Measurements from ENCODE around the gene GALNT13. TPM values are rescaled to one million over a fixed set of nuclear protein-coding genes. Genes with fewer than 3 reads are reported as not detected.

The GALNT13 gene
- total and polyA plus RNA-seq, 2 of the 13 experiments (the other 11 are each of a cell fraction or from before 2014, with no cell fraction given) = 1.3 to 5.0 TPM

DNA sequence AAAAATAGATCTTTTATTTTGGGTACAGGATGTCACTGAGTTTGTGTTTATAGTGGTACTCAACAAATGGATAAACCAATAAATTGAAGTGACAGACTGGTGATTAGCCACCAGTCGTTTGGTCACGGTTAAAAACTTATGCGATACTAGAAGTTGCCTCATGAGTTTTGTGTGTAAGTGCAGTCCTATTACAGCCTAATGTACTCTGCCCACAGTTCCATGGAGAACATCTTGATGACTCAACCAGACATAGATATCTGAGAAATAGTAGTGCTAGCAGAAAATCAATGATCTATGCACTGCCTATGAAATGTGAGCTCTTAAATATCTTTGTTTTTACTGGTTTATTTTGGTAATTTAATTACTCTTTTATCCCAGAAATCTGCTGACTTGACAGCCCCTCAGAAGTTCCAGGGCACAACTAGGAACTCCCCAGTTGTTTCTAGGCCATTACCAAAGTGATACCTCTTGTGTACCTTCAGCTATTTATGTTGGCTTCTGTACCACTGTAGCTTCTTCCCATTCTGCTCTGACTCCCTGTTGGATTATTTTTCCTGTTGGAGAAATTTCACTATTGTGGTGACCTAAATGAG lies 617.6 kb downstream of the GALNT13 start:
- DNase-seq (ENCODE audit: low spot score) (no peak), FAIRE-seq (no peak), ATAC-seq (no peak)
- Histone ChIP-seq H4K20me1 (ENCODE audit: insufficient read depth, low read length) (no peaks in the 10 kb centered on the region), H3K79me2 (ENCODE audit: insufficient read depth, low read length) (no peaks in the 10 kb centered on the region), H3K27me3 (ENCODE audit: control insufficient read depth in 1 of 2, insufficient read depth in 2 of 2, low read length in 2 of 2) (no peaks in the 10 kb centered on the region), H3K9me3 (ENCODE audit: low read length) (no peaks in the 10 kb centered on the region), H3K4me1 (ENCODE audit: insufficient read depth, low read length) (peaks cover 11% of the 10 kb centered on the region), H3K27ac (ENCODE audit: extremely low read length, insufficient read depth, low read length) (no peak overlapping the region), H3K4me3 (replicated peaks in 1 of 3; ENCODE audit: insufficient read depth in 1 of 3, low read depth in 2 of 3, low read length in 3 of 3) (no peak overlapping the region), H3K4me2 (ENCODE audit: low read depth, low read length) (no peak overlapping the region), H3K36me3 (replicated peaks in 1 of 2; ENCODE audit: control insufficient read depth in 1 of 2, insufficient read depth in 2 of 2, low read length in 2 of 2) (no peaks in the 10 kb centered on the region), H3K9ac (ENCODE audit: insufficient read depth, low read depth, low read length) (no peak overlapping the region), H2AFZ (ENCODE audit: low read length) (no peak overlapping the region)
- POLR2A ChIA-PET = no interaction called here
- CTCF ChIA-PET (ENCODE audit: low intra/inter-chr PET ratio, low total read pairs) = no interaction called here
- TF ChIP-seq ZNF543 (CRISPR knock-in tag; IDR thresholded peaks at IDR 0.05) (no peak), MAFK (conservative IDR thresholded peaks at IDR 0.05 in 1 of 2, IDR thresholded peaks at IDR 0.05 in 1 of 2; ENCODE audit: low read length in 2 of 2) (peak; percentile 71 to 81), MAFF (IDR thresholded peaks at IDR 0.05; ENCODE audit: low read depth, low read length) (peak; percentile 66; the same call in 1 of the 2 replicates)
- in situ Hi-C loops (cut with HindIII; ENCODE audit: extremely low pct_ligation_motif_present, low pct_unique_long_range_greater_than_20kb) (no loop called here), intact Hi-C loops (cut with micrococcal nuclease; ENCODE audit: unreplicated experiment) (no loop called here)
- WGBS (ENCODE audit: low lambda C conversion rate) = 72% methylated on average over 3 of the region's 3 CpGs
- BruUV-seq (replicated peaks) = no TSS peak

DNA sequence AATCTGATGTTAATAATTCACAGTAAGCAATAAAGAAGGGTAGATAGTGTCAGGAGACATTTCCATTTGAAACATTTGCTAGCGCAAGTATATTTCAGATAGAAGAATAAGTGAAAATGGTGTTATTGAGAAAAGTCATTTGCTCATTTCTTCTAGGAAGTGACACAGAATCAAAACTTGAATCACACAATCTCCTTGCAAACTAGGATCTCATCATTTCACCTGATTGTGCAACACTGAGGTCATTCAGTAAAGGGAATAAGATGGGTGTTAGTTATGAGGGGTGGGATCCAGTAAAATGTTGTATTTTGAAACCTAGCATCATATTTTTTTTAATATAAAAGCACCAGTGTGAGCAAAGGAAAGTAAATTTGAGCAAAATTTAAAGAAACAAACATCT lies 618.8 kb downstream of the GALNT13 start:
- ChIA-PET POLR2A (no interaction called here), CTCF (ENCODE audit: low intra/inter-chr PET ratio, low total read pairs) (no interaction called here)
- Histone ChIP-seq H3K4me2 (ENCODE audit: low read depth, low read length) (no peak overlapping the region), H3K36me3 (replicated peaks in 1 of 2; ENCODE audit: control insufficient read depth in 1 of 2, insufficient read depth in 2 of 2, low read length in 2 of 2) (no peaks in the 10 kb centered on the region), H3K9ac (ENCODE audit: insufficient read depth, low read depth, low read length) (no peak overlapping the region), H3K9me3 (ENCODE audit: low read length) (no peaks in the 10 kb centered on the region), H3K4me3 (replicated peaks in 1 of 3; ENCODE audit: insufficient read depth in 1 of 3, low read depth in 2 of 3, low read length in 3 of 3) (no peak overlapping the region), H3K27me3 (ENCODE audit: control insufficient read depth in 1 of 2, insufficient read depth in 2 of 2, low read length in 2 of 2) (no peaks in the 10 kb centered on the region), H4K20me1 (ENCODE audit: insufficient read depth, low read length) (no peaks in the 10 kb centered on the region), H3K4me1 (ENCODE audit: insufficient read depth, low read length) (peaks cover 21% of the 10 kb centered on the region), H3K27ac (ENCODE audit: extremely low read length, insufficient read depth, low read length) (no peak overlapping the region), H3K79me2 (ENCODE audit: insufficient read depth, low read length) (no peaks in the 10 kb centered on the region), H2AFZ (ENCODE audit: low read length) (no peak overlapping the region)
- TF ChIP-seq CEBPB (IDR thresholded peaks at IDR 0.05; ENCODE audit: borderline replicate concordance, low read depth, low read length) = peak; percentile 87
- TF ChIP-seq, protein P1, sequence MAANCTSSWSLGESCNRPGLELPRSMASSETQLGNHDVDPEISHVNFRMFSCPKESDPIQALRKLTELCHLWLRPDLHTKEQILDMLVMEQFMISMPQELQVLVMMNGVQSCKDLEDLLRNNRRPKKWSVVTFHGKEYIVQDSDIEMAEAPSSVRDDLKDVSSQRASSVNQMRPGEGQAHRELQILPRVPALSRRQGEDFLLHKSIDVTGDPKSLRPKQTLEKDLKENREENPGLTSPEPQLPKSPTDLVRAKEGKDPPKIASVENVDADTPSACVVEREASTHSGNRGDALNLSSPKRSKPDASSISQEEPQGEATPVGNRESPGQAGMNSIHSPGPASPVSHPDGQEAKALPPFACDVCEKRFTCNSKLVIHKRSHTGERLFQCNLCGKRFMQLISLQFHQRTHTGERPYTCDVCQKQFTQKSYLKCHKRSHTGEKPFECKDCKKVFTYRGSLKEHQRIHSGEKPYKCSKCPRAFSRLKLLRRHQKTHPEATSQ (CRISPR knock-in tag; IDR thresholded peaks at IDR 0.05; ENCODE audit: borderline replicate concordance) = no peak
- TF ChIP-seq, protein P2, sequence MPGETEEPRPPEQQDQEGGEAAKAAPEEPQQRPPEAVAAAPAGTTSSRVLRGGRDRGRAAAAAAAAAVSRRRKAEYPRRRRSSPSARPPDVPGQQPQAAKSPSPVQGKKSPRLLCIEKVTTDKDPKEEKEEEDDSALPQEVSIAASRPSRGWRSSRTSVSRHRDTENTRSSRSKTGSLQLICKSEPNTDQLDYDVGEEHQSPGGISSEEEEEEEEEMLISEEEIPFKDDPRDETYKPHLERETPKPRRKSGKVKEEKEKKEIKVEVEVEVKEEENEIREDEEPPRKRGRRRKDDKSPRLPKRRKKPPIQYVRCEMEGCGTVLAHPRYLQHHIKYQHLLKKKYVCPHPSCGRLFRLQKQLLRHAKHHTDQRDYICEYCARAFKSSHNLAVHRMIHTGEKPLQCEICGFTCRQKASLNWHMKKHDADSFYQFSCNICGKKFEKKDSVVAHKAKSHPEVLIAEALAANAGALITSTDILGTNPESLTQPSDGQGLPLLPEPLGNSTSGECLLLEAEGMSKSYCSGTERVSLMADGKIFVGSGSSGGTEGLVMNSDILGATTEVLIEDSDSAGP (CRISPR knock-in tag; IDR thresholded peaks at IDR 0.05; ENCODE audit: borderline replicate concordance) = no peak
- TF ChIP-seq ZNF143 (CRISPR knock-in tag; IDR thresholded peaks at IDR 0.05) = no peak
- no peak for TF ChIP-seq ZNF605 (CRISPR knock-in tag; IDR thresholded peaks at IDR 0.05)
- ATAC-seq (no peak), FAIRE-seq (no peak), DNase-seq (ENCODE audit: low spot score) (no peak)
- intact Hi-C loops (cut with micrococcal nuclease; ENCODE audit: unreplicated experiment) (no loop called here), in situ Hi-C loops (cut with HindIII; ENCODE audit: extremely low pct_ligation_motif_present, low pct_unique_long_range_greater_than_20kb) (no loop called here)
- 94% methylated on average over 1 of the region's 1 CpG for WGBS (ENCODE audit: low lambda C conversion rate)
- no TSS peak for BruUV-seq (replicated peaks)
